Endothelial cell (in vitro differentiated cells): ENCODE measurements around the gene MMEL1. TPM values are rescaled to one million over a fixed set of nuclear protein-coding genes. Genes with fewer than 3 reads are reported as not detected.

Experiments
- DNase-seq: peaks from one replicate; pipeline ENCODE4 v3.0.0; 2021; ENCODE audit warnings: low spot score
- H3K27ac Mint-ChIP-seq: one replicate; pipeline ENCODE4 v1.8.0; 2021; ENCODE audit warnings: mixed read lengths, inconsistent platforms; ENCODE audit not compliant: unreplicated experiment
- H3K27me3 Mint-ChIP-seq: one replicate; pipeline ENCODE4 v1.8.0; 2021; ENCODE audit warnings: mild to moderate bottlenecking, moderate library complexity, mixed read lengths, inconsistent platforms; ENCODE audit not compliant: unreplicated experiment
- H3K36me3 Mint-ChIP-seq: one replicate; pipeline ENCODE4 v1.8.0; 2021; ENCODE audit warnings: mild to moderate bottlenecking, low read depth, mixed read lengths, inconsistent platforms; ENCODE audit not compliant: unreplicated experiment
- H3K4me1 Mint-ChIP-seq: one replicate; pipeline ENCODE4 v1.8.0; 2021; ENCODE audit warnings: mild to moderate bottlenecking, mixed read lengths, inconsistent platforms; ENCODE audit not compliant: unreplicated experiment
- H3K4me3 Mint-ChIP-seq: one replicate; pipeline ENCODE4 v1.8.0; 2021; ENCODE audit warnings: mild to moderate bottlenecking, mixed read lengths, inconsistent platforms; ENCODE audit not compliant: unreplicated experiment
- H3K9me3 Mint-ChIP-seq: one replicate; pipeline ENCODE4 v1.8.0; 2021; ENCODE audit warnings: mixed read lengths, inconsistent platforms; ENCODE audit not compliant: unreplicated experiment
- total RNA-seq: library from RNA; stranded (reverse); fragmentation: NEBNext Ultra II Directional; extraction: Animal tissue kit (Norgen Biotek cat#: 25700); gene quantifications from one replicate; pipeline ENCODE4 v1.2.1, GENCODE V29; 2021; ENCODE audit not compliant: unreplicated experiment
- TF ChIP-seq, protein P1 (sequence below): fragments of 200-600 bp; sonication (generic); IDR thresholded peaks from one replicate; pipeline ENCODE4 v1.5.0; 2021; ENCODE audit warnings: antibody characterized with exemption; ENCODE audit not compliant: unreplicated experiment

MMEL1 gene
- total RNA-seq, 1 donor from 2014 or later = not detected

- Mint-ChIP-seq H3K4me1 (peaks cover 8% of the 10 kb centered on the region), H3K27ac (no peak overlapping the region), H3K36me3 (no peaks in the 10 kb centered on the region), H3K27me3 (peaks cover 12% of the 10 kb centered on the region), H3K4me3 (no peak overlapping the region), H3K9me3 (no peaks in the 10 kb centered on the region)
- TF ChIP-seq, protein P1, sequence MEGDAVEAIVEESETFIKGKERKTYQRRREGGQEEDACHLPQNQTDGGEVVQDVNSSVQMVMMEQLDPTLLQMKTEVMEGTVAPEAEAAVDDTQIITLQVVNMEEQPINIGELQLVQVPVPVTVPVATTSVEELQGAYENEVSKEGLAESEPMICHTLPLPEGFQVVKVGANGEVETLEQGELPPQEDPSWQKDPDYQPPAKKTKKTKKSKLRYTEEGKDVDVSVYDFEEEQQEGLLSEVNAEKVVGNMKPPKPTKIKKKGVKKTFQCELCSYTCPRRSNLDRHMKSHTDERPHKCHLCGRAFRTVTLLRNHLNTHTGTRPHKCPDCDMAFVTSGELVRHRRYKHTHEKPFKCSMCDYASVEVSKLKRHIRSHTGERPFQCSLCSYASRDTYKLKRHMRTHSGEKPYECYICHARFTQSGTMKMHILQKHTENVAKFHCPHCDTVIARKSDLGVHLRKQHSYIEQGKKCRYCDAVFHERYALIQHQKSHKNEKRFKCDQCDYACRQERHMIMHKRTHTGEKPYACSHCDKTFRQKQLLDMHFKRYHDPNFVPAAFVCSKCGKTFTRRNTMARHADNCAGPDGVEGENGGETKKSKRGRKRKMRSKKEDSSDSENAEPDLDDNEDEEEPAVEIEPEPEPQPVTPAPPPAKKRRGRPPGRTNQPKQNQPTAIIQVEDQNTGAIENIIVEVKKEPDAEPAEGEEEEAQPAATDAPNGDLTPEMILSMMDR = no peak
- DNase-seq = no peak
Measured at GRCh38 chr1:2587860-2588571, 44.8 kb downstream of the MMEL1 start.

DNA sequence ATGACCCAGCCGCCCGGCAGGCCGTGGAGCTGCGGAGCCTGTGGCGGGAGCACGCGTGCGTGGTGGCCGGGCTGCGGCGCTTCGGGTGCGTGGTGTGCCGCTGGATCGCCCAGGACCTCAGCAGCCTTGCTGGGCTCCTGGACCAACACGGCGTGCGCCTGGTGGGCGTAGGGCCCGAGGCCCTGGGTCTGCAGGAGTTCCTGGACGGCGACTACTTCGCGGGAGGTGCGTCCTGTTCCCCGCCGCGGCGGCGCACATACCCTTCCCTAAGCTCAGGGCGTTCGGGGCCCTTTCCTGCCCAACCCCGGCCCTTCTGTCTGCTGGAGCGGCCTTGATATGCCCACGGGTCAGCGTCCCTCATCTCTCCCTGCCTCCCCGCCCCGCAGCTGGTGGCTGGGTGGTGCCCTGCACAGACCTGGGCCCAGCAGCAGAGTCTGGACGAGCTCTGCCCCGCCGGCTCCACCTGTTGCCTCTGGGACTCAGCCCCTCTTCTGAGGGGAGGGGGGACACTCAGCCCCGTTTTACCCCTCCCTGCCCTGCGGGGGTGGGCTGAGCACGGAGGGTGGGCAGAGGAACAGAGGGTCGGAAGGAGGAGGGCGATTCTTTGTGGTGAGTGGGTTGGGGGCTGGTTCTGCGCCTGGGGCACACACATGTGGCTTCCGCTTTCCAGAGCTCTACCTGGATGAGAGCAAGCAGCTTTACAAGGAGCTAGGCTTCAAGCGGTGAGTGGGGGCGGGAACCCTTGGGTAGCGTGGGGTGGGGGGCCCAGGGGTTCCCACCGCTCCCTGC, 45.6 kb downstream of the MMEL1 start:
- Mint-ChIP-seq H3K27ac (no peak overlapping the region), H3K9me3 (no peaks in the 10 kb centered on the region), H3K4me3 (peak overlapping the region; percentile 67), H3K27me3 (peaks cover 12% of the 10 kb centered on the region), H3K4me1 (peaks cover 10% of the 10 kb centered on the region), H3K36me3 (no peaks in the 10 kb centered on the region)
- TF ChIP-seq, protein P1 = no peak
- DNase-seq = peak; percentile 44

GRCh38 chr1:2586154-2587070, 46.4 kb downstream of the MMEL1 start, which contains the start of gene PRXL2B:
TSS of gene PRXL2B (plus strand) at chr1:2586777. CDS start at chr1:2586886, 109 bp downstream.
- Mint-ChIP-seq H3K27me3 (peaks cover 12% of the 10 kb centered on the region), H3K9me3 (no peaks in the 10 kb centered on the region), H3K4me3 (peak within 1 kb of the TSS; percentile 88), H3K27ac (peak within 1 kb of the TSS; percentile 52), H3K4me1 (peaks cover 15% of the 10 kb centered on the region), H3K36me3 (no peaks in the 10 kb centered on the region)
- peak; percentile 99 for DNase-seq
- TF ChIP-seq, protein P1 = no peak

- peaks cover 12% of the 10 kb centered on the region for H3K27me3 Mint-ChIP-seq
- DNase-seq = peak; percentile 46
- TF ChIP-seq, protein P1 = no peak
- H3K4me1 Mint-ChIP-seq = peaks cover 19% of the 10 kb centered on the region
- no peaks in the 10 kb centered on the region for H3K36me3 Mint-ChIP-seq
- no peaks in the 10 kb centered on the region for H3K9me3 Mint-ChIP-seq
- peak overlapping the region; percentile 88 for H3K4me3 Mint-ChIP-seq
- peak overlapping the region; percentile 48 for H3K27ac Mint-ChIP-seq
Measured at GRCh38 chr1:2585318-2586092, 47.3 kb downstream of the MMEL1 start.
